ENCODE measurements around the gene HECW1. TPM values are rescaled to one million over a fixed set of nuclear protein-coding genes. Genes with fewer than 3 reads are reported as not detected.
A peak's percentile ranks its signal among the peaks of the same experiment; 100 is the strongest.

The HECW1 gene
- total RNA-seq, 1 experiment from 2014 or later = not detected

DNA sequence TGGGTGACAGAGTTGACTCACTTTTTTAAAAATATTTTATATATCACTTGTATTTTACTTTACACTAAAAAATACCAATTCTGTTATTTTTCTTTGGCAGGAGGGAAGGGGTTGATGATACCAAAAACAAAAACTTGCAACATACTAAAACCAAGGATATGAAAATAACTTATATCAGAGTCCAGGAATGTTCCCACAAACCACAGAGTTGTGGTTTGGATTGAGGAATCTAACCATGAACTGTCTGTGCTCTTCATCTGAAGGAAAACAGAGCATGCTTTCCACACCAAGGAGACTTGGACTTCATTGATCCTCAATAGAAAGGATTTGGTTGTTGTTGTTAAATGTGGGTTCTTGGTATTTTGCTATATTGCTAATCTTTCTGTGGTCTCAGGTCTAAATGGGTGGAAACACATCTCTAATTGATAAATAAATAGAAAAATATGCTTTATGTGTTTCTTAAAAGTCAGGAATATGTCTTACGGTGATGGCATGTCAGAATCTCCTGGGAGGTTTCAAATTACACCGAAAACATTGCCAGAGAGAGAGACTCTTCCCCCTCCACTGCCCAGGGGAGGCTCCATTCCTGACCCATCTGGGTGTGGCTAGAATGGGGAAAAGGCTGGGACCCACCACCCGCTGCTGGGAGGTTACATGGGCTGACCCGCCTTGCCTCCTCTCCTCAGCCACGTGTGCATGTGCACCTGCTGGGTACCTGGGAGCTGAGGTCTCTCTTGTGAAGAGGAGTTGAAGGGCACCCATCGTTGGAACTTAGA, 423.6 kb downstream of the HECW1 start:
- in situ Hi-C loops (cut with HindIII; ENCODE audit: low pct_unique_long_range_greater_than_20kb, low sequenced_read_pairs) = no loop called here
- DNase-seq (ENCODE audit: low read depth, low spot score) = peak; percentile 18

DNA sequence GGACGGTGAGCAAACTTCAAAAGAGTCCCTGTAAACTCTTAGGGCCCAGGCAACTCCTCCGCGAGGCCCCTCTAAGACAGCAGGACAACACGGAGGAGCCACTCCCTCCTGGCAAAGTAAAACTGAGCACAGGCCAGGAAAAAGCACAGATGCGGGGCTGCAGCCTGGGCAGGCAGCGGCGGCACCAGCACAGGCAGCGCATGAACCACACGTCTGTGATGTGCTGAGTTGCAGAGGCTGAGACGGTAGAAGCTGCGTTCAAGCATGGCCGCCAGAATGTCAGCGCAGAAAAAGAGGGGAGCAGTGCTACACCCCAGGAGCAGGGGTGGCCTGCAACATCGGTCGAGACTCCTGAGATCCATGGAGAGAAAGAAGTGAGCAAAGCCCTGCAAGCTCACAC, 424.3 kb downstream of the HECW1 start:
- in situ Hi-C loops (cut with HindIII; ENCODE audit: low pct_unique_long_range_greater_than_20kb, low sequenced_read_pairs) = no loop called here
- no peak for DNase-seq (ENCODE audit: low read depth, low spot score)

DNA sequence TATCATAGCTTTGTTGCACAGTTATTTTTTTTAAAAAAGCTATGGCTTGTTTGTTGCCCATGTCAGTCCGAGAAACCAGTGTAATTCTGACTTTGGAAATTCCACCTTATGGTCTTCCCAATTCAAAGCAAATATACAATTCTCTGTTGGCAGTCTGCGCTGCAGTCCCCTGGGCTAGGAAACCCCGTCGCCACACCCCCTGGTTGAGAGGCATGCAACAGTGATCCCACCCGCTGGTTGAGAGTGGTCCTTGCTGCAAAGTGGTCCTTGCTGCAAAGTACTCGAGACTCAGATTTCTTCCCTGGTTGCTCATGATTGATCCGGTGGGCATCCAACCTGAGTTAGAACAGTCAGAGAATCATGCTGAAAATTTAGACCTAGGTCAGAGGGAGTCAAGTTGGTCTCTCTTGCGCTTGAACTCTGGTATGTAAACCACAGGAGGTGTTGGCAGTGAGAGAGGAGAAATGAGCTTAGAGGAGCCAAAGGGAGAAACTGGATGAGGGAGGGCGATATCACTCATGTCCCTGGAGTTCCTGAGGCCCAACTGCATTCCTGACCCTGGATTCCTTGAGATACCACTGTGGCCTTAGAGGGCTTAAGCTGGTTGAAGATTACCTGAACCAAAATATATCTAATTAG, 425.4 kb downstream of the HECW1 start:
- in situ Hi-C loops (cut with HindIII; ENCODE audit: low pct_unique_long_range_greater_than_20kb, low sequenced_read_pairs) = no loop called here
- DNase-seq (ENCODE audit: low read depth, low spot score) = no peak

DNA sequence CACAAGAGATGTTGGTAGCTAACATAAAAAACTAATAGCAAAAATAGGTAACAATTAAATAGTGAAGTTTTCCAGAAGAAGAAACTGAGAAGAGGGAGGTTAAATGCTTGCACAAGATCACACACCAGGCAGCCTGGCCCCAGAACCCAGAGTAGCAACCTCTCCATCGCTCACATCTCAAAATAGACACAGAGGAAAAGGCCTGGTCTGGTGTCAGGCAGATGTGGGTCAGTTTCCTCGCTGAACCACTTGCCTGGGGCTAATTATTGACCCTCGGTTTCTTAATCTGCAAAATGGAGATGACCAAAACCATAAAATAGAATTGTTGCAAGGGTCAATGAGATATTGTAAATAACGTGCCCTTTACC, 425.9 kb downstream of the HECW1 start:
- in situ Hi-C loops (cut with HindIII; ENCODE audit: low pct_unique_long_range_greater_than_20kb, low sequenced_read_pairs) = no loop called here
- DNase-seq (ENCODE audit: low read depth, low spot score) = no peak

DNA sequence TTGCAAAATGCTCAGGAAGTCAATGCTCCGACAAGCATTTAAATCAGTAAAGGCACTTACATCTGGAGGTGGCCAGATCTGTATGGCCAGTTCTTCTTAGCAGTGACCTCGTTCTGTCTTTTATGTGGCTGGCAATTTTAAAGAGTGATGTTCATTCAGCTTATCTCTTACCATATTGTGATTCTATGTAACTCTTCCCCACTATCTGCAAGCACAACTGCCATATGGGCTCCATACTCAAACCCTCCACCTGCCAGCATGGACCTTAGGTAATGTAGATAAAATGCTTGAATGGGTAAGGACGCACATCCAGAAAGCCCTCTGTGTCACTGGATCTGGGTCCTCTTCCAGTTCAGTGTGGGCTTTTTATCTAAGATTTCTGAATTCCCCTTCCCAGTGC, 428.0 kb downstream of the HECW1 start:
- in situ Hi-C loops (cut with HindIII; ENCODE audit: low pct_unique_long_range_greater_than_20kb, low sequenced_read_pairs) = no loop called here
- no peak for DNase-seq (ENCODE audit: low read depth, low spot score)

DNA sequence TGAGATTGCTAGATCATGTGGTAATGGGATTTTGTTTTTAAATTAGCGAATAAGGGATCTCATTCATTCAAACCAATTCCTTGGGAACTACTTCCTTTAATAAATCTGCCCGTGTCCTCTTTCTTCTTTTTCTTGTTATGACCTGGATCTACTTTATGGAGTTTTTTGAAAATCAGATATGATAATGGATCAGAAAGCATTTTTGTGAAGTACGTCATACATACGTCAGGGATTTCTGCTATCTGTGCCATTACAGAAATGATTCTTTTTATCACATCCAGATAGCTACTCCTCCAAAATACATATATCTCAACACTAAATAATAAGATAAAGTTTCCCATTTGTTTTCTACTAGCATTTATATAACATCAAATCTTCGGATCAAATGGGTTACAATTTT, 430.3 kb downstream of the HECW1 start:
- no peak for DNase-seq (ENCODE audit: low read depth, low spot score)
- in situ Hi-C loops (cut with HindIII; ENCODE audit: low pct_unique_long_range_greater_than_20kb, low sequenced_read_pairs) = no loop called here

DNA sequence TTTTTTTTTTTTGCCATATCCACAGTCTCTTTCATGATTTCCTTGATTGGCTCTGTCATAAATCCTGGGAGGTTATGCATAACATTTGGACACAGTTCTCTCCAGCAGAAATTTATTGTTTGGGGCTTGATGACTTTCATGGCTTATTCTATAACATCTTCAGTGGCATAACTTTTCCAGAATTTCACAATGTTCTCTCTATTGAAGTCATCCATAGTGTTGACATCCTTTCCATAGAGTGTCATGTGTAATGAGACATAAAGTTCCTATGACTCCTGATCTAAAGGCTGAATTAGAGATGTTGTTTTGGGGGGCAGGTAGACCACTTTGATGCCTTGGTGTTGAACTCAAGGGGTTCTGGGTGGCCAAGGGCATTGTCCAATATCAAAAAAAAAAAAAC, 433.8 kb downstream of the HECW1 start:
- DNase-seq (ENCODE audit: low read depth, low spot score) = no peak

DNA sequence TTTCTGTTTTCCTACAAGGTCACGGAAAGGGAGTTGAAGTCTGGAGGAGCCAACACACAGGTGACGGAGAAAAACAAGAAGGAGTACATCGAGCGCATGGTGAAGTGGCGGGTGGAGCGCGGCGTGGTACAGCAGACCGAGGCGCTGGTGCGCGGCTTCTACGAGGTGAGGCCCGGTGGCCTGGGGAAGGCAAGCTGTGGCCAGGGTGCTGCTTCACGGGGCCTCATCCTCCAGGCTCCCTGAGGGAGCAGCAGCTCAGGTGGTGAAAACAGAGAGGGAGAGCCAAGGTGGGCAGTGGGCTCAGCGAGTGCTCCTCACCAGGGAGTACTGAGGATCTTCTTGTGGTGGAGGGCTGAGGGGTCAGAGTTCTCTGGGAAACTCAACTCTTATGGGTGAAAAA, 438.0 kb downstream of the HECW1 start:
- no peak for DNase-seq (ENCODE audit: low read depth, low spot score)
- in situ Hi-C loops (cut with HindIII; ENCODE audit: low pct_unique_long_range_greater_than_20kb, low sequenced_read_pairs) = no loop called here

More for the DNA sequence above, 433.8 kb downstream of the HECW1 start:
- in situ Hi-C loops (cut with HindIII; ENCODE audit: low pct_unique_long_range_greater_than_20kb, low sequenced_read_pairs) = no loop called here

DNA sequence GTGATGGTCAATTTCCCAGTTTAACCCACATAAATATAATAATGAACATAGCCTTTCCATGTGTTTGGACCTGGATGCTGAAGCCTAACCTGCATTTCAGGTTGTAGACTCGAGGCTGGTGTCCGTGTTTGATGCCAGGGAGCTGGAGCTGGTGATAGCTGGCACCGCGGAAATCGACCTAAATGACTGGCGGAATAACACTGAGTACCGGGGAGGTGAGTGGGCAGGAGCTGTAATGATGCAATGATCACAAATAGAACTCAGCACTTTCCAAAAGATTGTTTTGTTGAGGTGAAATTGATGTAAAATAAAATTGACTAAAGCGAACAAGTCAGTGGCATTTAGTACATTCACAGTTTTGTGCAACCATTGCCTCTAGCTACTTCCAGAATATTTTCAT, 439.7 kb downstream of the HECW1 start:
- no peak for DNase-seq (ENCODE audit: low read depth, low spot score)
- in situ Hi-C loops (cut with HindIII; ENCODE audit: low pct_unique_long_range_greater_than_20kb, low sequenced_read_pairs) = no loop called here

DNA sequence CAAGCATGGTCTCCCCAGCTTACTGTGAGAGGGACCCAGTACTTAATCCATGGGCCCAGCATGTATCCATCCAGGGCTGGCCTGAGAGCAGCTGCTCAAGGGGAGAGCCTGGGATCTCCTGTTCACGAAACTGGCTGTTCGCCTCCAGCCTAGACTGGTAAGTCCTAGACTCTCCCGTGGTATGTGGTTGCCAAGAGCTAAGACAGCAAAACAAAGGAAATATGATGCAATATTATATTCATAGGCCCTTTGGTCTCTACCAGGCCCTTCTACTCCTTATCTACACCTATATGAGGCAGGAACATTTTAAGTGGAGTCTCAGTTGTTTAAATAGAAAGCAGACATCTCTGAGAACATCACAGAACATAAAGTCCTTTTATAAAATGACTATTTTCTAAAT, 441.6 kb downstream of the HECW1 start:
- no peak for DNase-seq (ENCODE audit: low read depth, low spot score)
- in situ Hi-C loops (cut with HindIII; ENCODE audit: low pct_unique_long_range_greater_than_20kb, low sequenced_read_pairs) = no loop called here

DNA sequence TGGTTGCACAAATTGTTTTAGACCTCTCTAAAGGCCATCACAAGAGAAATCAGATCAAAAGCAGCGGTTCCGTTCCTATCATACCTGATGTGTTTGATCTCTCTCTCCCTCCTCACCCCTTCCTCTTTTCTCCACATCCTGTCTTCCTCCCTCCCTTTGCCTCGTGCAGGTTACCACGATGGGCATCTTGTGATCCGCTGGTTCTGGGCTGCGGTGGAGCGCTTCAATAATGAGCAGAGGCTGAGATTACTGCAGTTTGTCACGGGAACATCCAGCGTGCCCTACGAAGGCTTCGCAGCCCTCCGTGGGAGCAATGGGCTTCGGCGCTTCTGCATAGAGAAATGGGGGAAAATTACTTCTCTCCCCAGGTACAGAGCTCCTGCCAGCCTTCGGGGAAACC, 442.0 kb downstream of the HECW1 start:
- in situ Hi-C loops (cut with HindIII; ENCODE audit: low pct_unique_long_range_greater_than_20kb, low sequenced_read_pairs) = no loop called here
- DNase-seq (ENCODE audit: low read depth, low spot score) = no peak

DNA sequence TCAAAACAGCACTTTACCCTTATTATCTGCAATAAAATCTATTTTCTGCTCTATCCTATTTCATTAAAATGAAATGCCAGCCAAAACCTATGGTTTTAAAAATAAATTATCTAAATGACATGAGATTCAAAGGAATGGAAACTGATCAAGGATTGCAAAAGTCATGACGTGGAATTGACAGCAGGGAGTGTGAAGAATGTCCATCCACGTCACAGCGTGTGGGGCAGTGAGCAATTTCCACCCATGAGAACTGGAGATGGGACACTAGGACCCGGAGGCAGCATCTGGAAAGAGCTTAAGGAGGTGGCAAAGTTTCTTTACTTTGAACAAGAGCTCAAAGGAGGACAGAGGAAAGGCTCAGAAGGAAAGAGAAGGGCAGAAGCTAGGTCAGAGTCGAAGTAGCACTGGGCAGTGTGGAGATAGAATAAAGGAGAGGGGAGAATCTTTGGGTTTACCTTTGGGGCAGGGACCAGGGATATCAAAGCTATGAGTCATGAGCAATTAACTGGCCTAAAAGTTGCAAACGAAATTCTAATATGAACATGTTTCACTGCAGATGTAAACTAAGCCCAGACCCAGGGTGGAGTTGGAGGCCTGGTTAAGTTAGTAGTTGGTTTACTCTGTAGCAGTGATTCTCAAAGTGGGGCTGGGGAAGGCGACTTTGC, 445.5 kb downstream of the HECW1 start:
- in situ Hi-C loops (cut with HindIII; ENCODE audit: low pct_unique_long_range_greater_than_20kb, low sequenced_read_pairs) = no loop called here
- no peak for DNase-seq (ENCODE audit: low read depth, low spot score)

DNA sequence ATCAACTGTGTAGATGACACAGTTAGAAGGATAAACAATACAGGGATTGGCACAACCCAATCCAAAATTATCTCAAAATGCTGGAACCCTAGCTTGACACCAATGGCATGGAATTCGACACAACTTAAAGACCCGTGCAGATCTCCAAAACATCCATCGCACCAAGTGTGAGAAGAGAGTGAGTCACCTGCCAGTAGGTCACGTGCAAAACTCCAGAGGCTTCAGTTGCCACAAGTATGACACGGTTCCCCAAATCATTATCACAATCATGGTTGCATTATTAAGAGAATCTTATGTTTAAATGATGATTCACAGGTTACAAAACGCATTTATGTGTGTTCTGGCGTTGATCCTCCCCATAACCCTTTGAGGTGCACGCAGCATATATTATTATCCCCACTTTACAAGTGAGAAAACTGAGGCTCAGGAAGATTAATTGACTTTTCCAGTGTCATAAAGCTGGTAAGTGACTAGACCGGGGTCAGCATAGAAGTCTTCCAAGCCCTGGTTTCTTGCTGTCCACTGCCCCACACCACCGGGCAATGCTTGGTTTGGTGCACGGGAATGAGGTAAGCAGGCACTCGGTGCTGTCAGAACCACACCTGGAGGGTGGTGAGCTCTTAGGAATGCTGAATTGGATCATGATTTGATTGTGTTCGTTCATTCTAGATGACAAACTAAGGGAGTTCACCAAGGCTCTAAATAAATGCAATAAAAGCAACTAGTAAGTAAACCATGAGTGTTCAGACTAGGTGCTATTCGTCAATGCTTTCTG, 446.9 kb downstream of the HECW1 start:
- DNase-seq (ENCODE audit: low read depth, low spot score) = no peak
- in situ Hi-C loops (cut with HindIII; ENCODE audit: low pct_unique_long_range_greater_than_20kb, low sequenced_read_pairs) = no loop called here

DNA sequence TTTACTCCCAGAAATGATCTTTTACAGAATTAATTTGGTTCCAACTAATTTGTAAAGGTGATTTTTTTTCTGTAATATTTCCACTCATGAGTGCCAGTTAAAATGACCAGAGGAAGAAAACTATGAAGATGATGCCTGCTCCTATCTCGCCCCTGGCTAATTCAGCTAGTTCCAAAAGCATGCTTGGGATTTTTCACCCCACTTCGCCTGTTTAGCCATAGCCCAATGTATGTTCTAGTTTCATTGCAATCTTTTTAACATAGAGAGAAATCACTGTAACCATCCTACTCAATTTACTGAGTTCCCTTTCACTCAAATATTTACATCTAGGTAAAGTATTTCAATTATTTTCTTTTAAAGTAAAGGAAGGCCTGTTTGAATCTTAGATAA, 447.5 kb downstream of the HECW1 start:
- in situ Hi-C loops (cut with HindIII; ENCODE audit: low pct_unique_long_range_greater_than_20kb, low sequenced_read_pairs) = loop anchor here (10.0 kb wide), 1 partner anchor 65 kb away; no protein-coding TSS in a partner anchor
- DNase-seq (ENCODE audit: low read depth, low spot score) = no peak

DNA sequence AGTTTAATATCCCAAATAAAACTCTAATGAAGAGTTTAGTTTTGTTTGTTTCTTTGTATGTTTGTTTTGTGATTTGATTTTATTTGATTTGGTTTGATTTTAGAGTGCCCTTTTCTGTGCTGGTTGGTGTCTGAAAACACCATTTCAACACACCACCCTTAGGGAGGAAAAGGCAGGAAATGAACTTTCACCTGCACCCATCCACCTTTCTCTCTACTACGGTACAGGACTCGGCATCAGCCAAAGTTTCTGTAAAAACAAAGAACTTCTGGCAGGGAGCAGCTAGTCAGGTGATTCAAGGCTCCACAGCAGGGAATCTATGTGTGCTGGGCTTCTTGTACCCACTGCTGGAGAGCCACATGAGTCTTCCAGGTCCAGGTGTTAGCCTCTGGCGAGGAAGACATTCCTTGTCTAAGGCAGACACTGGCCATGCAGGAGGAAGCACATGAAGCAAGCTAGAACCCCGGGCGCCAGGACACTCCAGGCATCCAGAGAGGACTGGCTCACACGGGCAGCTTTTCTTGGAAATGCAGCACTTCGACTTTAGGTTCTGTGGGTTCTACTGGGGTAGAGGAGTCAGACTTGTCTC, 448.4 kb downstream of the HECW1 start:
- in situ Hi-C loops (cut with HindIII; ENCODE audit: low pct_unique_long_range_greater_than_20kb, low sequenced_read_pairs) = loop anchor here (10.0 kb wide), 1 partner anchor 66 kb away; no protein-coding TSS in a partner anchor
- no peak for DNase-seq (ENCODE audit: low read depth, low spot score)

DNA sequence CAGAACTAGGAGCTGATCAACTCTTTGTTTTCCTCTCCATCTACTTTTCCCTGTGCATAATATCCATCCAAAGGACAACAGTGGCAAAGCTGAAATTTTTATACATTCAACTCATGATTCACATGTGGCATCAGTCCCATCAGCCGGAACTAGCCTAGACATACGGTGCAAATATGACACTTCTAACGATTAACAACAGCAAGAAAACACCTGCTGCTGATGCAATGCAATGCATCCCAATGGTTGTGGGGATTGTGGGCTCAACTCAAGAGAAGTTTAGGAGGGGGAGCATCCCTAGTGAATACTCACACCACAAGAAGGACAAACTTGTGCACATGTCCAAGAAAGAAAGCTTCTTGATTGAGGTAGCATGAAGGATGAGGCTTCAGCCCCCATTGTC, 449.9 kb downstream of the HECW1 start:
- DNase-seq (ENCODE audit: low read depth, low spot score) = no peak
- in situ Hi-C loops (cut with HindIII; ENCODE audit: low pct_unique_long_range_greater_than_20kb, low sequenced_read_pairs) = loop anchor here (10.0 kb wide), 1 partner anchor 68 kb away; no protein-coding TSS in a partner anchor

DNA sequence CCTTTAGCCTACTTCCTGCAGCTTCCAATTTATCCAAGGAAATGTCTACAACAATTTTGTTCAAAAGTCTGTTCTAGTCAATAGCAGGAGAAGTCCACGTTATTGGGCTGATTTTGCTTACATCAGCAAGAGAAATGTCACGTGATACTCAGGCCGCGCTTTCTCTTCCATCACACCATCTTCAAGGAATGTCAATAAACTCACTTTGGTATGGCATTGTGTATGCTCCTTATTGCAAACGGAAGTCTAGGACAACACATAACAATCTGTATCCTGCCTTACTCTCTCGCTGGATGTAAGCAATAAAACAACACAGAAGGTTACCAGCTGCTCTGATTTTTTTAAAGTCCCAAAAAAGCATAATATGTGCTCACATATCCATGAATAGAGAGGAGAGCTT, 453.3 kb downstream of the HECW1 start:
- in situ Hi-C loops (cut with HindIII; ENCODE audit: low pct_unique_long_range_greater_than_20kb, low sequenced_read_pairs) = loop anchor here (10.0 kb wide), 1 partner anchor 71 kb away; no protein-coding TSS in a partner anchor
- DNase-seq (ENCODE audit: low read depth, low spot score) = peak; percentile 54

DNA sequence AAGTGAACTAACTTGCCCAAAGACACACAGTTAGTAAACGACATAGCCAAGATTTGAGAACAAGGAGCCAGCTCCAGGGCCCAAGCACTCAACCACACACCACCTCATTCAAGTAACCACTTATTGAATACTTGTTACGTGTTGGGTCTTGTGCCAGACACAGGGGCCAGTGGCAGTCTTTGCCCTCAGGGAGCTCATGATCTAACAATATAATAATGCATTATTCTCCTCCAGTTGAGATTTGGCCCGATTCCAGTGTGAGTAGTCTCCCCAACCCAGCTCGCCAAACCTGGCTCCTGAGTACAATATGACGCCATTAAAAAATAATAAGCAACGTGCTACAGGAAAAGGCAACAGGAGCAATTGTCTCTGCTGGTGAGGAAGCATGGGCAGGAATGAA, 456.1 kb downstream of the HECW1 start:
- peak; percentile 99 for DNase-seq (ENCODE audit: low read depth, low spot score)

More for the DNA sequence above, 456.1 kb downstream of the HECW1 start:
- in situ Hi-C loops (cut with HindIII; ENCODE audit: low pct_unique_long_range_greater_than_20kb, low sequenced_read_pairs) = loop anchor here (10.0 kb wide), 1 partner anchor 74 kb away; no protein-coding TSS in a partner anchor

Measured in SK-MEL-5 (cell line).